CD14-positive monocyte (primary cell): ENCODE measurements around the gene SMIM30. TPM values are rescaled to one million over a fixed set of nuclear protein-coding genes. Genes with fewer than 3 reads are reported as not detected.
"Not testable (repeated sequence)": the region's sequence is repeated elsewhere in the genome, so short reads cannot be mapped to it uniquely, and the experiment has no call there.

Experiments used
- DNase-seq, 3 donors: peaks; one replicate each; pipeline ENCODE4 v3.0.0-alpha.2; 2011 to 2022
- H2AFZ ChIP-seq: 2 replicates; pipeline ENCODE4 v1.6.0; 2012; ENCODE audit warnings: mild to moderate bottlenecking, low read depth, low read length, inconsistent platforms; ENCODE audit not compliant: insufficient read depth, poor library complexity, severe bottlenecking
- H3K27ac ChIP-seq, 2 donors: 1 replicate in 1 of 2; 2 replicates in 1 of 2; pipeline ENCODE4 v1.5.1; 2012 to 2013; ENCODE audit warnings: low read length in 2 of 2, control low read depth in 1 of 2, inconsistent platforms in 1 of 2, low read depth in 1 of 2, mild to moderate bottlenecking in 1 of 2
- H3K27me3 ChIP-seq, 2 donors: one replicate each; pipeline versions ENCODE4 v1.6.0 to v1.6.1; 2011 to 2013; ENCODE audit warnings: low read length in 2 of 2; ENCODE audit not compliant: control insufficient read depth in 2 of 2, insufficient read depth in 2 of 2
- H3K36me3 ChIP-seq, 2 donors: replicated peaks in 1 of 2; 1 replicate in 1 of 2; 2 replicates in 1 of 2; pipeline versions ENCODE4 v1.5.1 to v1.6.1; 2012 to 2013; ENCODE audit warnings: low read length in 2 of 2, control low read depth in 1 of 2, inconsistent platforms in 1 of 2, mild to moderate bottlenecking in 1 of 2; ENCODE audit not compliant: insufficient read depth in 2 of 2, control insufficient read depth in 1 of 2
- H3K4me1 ChIP-seq, 2 donors: 1 replicate in 1 of 2; 2 replicates in 1 of 2; pipeline versions ENCODE4 v1.5.1 to v1.6.1; 2012 to 2013; ENCODE audit warnings: low read length in 2 of 2, control low read depth in 1 of 2, inconsistent platforms in 1 of 2, mild to moderate bottlenecking in 1 of 2, moderate library complexity in 1 of 2; ENCODE audit not compliant: insufficient read depth in 2 of 2, control insufficient read depth in 1 of 2
- H3K4me2 ChIP-seq: replicated peaks from 2 replicates; pipeline ENCODE3; 2012; ENCODE audit warnings: low read length, moderate library complexity, mild to moderate bottlenecking; ENCODE audit not compliant: poor library complexity, severe bottlenecking; ENCODE audit errors: extremely low read depth
- H3K4me3 ChIP-seq, 3 experiments: fragments of 200-600 bp in 1 of 3; sonication (generic) in 1 of 3; replicated peaks in 1 of 3; 1 replicate in 2 of 3; 2 replicates in 1 of 3; pipeline ENCODE4 v1.5.1; 2011 to 2013; ENCODE audit warnings: low read length in 3 of 3, mild to moderate bottlenecking in 3 of 3, control low read depth in 2 of 3, low read depth in 2 of 3, inconsistent platforms in 1 of 3, moderate library complexity in 1 of 3
- H3K79me2 ChIP-seq: 2 replicates; pipeline ENCODE4 v1.6.0; 2012; ENCODE audit warnings: mild to moderate bottlenecking, control low read depth, inconsistent platforms, low read length, moderate library complexity; ENCODE audit not compliant: insufficient read depth
- H3K9ac ChIP-seq: 2 replicates; pipeline ENCODE4 v1.6.0; 2017; ENCODE audit warnings: low read length, mild to moderate bottlenecking; ENCODE audit not compliant: insufficient read depth, poor library complexity, severe bottlenecking
- H3K9me3 ChIP-seq, 2 donors: replicated peaks in 1 of 2; 1 replicate in 1 of 2; 2 replicates in 1 of 2; pipeline versions ENCODE4 v1.5.1 to v1.6.1; 2012 to 2013; ENCODE audit warnings: low read length in 2 of 2, control low read depth in 1 of 2; ENCODE audit not compliant: control insufficient read depth in 1 of 2, insufficient read depth in 1 of 2
- H4K20me1 ChIP-seq: 2 replicates; pipeline ENCODE4 v1.6.0; 2012; ENCODE audit warnings: mild to moderate bottlenecking, low read length, control low read depth, moderate library complexity; ENCODE audit not compliant: insufficient read depth
- H3K27ac Mint-ChIP-seq, 7 donors: one replicate each; pipeline ENCODE4 v1.8.0; 2020; ENCODE audit warnings: mild to moderate bottlenecking in 7 of 7, mixed read lengths in 7 of 7, moderate library complexity in 6 of 7, inconsistent platforms in 2 of 7
- H3K27me3 Mint-ChIP-seq, 3 donors: one replicate each; pipeline ENCODE4 v1.8.0; 2021 to 2022; ENCODE audit warnings: low read depth in 3 of 3, mild to moderate bottlenecking in 3 of 3, mixed read lengths in 3 of 3, moderate library complexity in 3 of 3, inconsistent platforms in 1 of 3
- H3K36me3 Mint-ChIP-seq, 2 donors: one replicate each; pipeline ENCODE4 v1.8.0; 2020; ENCODE audit warnings: mixed read lengths in 2 of 2, inconsistent platforms in 1 of 2, mild to moderate bottlenecking in 1 of 2
- H3K4me1 Mint-ChIP-seq: one replicate; pipeline ENCODE4 v1.8.0; 2020; ENCODE audit warnings: mild to moderate bottlenecking, mixed read lengths
- H3K4me3 Mint-ChIP-seq, 2 donors: one replicate each; pipeline ENCODE4 v1.8.0; 2020; ENCODE audit warnings: mild to moderate bottlenecking in 2 of 2, mixed read lengths in 2 of 2, moderate library complexity in 1 of 2
- H3K9me3 Mint-ChIP-seq, 7 donors: one replicate each; pipeline ENCODE4 v1.8.0; 2020 to 2022; ENCODE audit warnings: mixed read lengths in 7 of 7, mild to moderate bottlenecking in 6 of 7, moderate library complexity in 6 of 7, inconsistent platforms in 2 of 7
- WGBS: methylation state at CpG from one replicate; pipeline ENCODE4 v1.1.5; 2013; ENCODE audit warnings: missing lambda C conversion rate; ENCODE audit not compliant: insufficient coverage; 5-methylcytosine and 5-hydroxymethylcytosine counted together
- intact Hi-C, 2 donors: fragments of 100-400 bp; cut with micrococcal nuclease; formaldehyde crosslinking; loops; one replicate each; pipeline versions ENCODE4 v1.15.0 to v1.15.1; 2023
- polyA plus RNA-seq, 3 donors: library from polyadenylated mRNA; depleted of rRNA in 1 of 3; unstranded in 2 of 3; stranded (reverse) in 1 of 3; fragments of 300-500 nt in 2 of 3; fragments of >200 nt in 1 of 3; fragmentation: Illumina TruSeq in 2 of 3; gene quantifications; 1 replicate in 2 of 3; 2 replicates in 1 of 3; pipeline ENCODE4 v1.2.3, GENCODE V29; 2012 to 2021
- TF ChIP-seq, protein P1 (sequence below): fragments of 200-600 bp; IDR thresholded peaks from one replicate; pipeline ENCODE4 v1.8.0; 2022; ENCODE audit warnings: antibody characterized with exemption, mild to moderate bottlenecking

Gene SMIM30
- polyA plus RNA-seq, 3 donors = 11.6 to 55.0 (median 43.6) TPM

DNA sequence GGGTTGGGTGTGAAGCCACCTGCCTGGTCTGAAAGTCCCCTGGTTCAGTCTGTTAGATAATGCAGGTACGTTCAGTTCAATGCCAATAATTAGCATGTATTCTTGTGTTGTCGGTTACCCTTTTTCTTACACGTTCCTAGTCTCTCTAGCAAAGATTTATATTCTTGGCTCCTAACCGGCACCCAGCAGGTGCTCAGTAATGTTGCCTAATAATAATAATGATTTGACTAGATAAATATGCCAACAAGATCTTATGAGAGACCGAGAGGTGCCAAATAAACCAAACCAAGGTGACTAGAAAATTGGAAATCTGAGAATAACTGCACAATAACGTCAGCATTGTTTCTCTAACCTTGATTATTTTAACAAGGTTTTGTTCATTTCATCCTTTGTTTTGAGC lies 1.1 kb upstream of the SMIM30 start:
- peaks cover 0 to 2% (median 0%) of the 10 kb centered on the region in 3 donors for H3K27me3 Mint-ChIP-seq
- peak overlapping the region; percentile 83 for H3K4me2 ChIP-seq
- TF ChIP-seq, protein P1, sequence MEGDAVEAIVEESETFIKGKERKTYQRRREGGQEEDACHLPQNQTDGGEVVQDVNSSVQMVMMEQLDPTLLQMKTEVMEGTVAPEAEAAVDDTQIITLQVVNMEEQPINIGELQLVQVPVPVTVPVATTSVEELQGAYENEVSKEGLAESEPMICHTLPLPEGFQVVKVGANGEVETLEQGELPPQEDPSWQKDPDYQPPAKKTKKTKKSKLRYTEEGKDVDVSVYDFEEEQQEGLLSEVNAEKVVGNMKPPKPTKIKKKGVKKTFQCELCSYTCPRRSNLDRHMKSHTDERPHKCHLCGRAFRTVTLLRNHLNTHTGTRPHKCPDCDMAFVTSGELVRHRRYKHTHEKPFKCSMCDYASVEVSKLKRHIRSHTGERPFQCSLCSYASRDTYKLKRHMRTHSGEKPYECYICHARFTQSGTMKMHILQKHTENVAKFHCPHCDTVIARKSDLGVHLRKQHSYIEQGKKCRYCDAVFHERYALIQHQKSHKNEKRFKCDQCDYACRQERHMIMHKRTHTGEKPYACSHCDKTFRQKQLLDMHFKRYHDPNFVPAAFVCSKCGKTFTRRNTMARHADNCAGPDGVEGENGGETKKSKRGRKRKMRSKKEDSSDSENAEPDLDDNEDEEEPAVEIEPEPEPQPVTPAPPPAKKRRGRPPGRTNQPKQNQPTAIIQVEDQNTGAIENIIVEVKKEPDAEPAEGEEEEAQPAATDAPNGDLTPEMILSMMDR = no peak
- H3K9me3 ChIP-seq = no peaks in the 10 kb centered on the region
- intact Hi-C loops = no loop called here
- H3K4me3 Mint-ChIP-seq = no peak overlapping the region
- H3K4me1 ChIP-seq = peaks cover 21 to 27% of the 10 kb centered on the region in 2 donors
- H4K20me1 ChIP-seq = no peaks in the 10 kb centered on the region
- no peaks in the 10 kb centered on the region for H3K27me3 ChIP-seq
- no peak for DNase-seq
- peaks cover 21% of the 10 kb centered on the region for H3K4me1 Mint-ChIP-seq
- WGBS = 100% methylated on average over 1 of the region's 6 CpGs
- peak overlapping the region in 1 of 3 experiments; percentile 80 for H3K4me3 ChIP-seq
- no peak overlapping the region for H3K9ac ChIP-seq
- no peaks in the 10 kb centered on the region for H3K36me3 ChIP-seq
- no peak overlapping the region for H3K27ac ChIP-seq
- peak overlapping the region; percentile 85 for H2AFZ ChIP-seq
- H3K27ac Mint-ChIP-seq = peak overlapping the region in 1 of 7 donors; percentile 93
- H3K36me3 Mint-ChIP-seq = peaks cover 0 to 3% of the 10 kb centered on the region in 2 donors
- H3K79me2 ChIP-seq = no peaks in the 10 kb centered on the region
- peaks cover 0 to 2% (median 0%) of the 10 kb centered on the region in 7 donors for H3K9me3 Mint-ChIP-seq

DNA sequence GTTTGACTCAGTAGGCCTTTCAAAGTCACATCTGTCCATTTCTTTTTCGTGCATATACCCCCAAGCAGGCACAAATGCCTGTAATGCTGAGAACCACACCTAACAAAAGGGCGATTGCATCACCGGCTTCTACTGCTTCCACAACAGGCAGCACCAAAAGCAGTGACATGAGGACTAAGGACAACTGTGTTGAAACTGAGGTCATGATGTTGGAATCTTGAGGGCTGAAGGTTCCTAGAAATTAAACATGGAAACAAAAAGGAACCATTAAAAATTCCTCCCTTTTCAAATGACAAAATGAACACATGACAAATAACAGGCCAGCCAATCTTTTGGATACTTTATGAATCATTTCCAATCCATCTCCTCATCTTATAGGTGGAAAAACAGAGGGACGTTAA lies 980 bp downstream of the SMIM30 start:
- H4K20me1 ChIP-seq, H3K27me3 Mint-ChIP-seq, intact Hi-C loops, H3K79me2 ChIP-seq, H3K9me3 Mint-ChIP-seq, H3K36me3 Mint-ChIP-seq, H3K36me3 ChIP-seq, H3K27me3 ChIP-seq, H3K4me3 Mint-ChIP-seq, H3K9me3 ChIP-seq, H3K9ac ChIP-seq: not testable (repeated sequence)
- WGBS = 14% methylated on average over 1 of the region's 4 CpGs
- Mint-ChIP-seq H3K4me1 (peaks cover 29% of the 10 kb centered on the region), H3K27ac (peak overlapping the region; percentile 52 to 93 (median 85))
- H3K4me2 ChIP-seq = peak overlapping the region; percentile 83
- peak overlapping the region in 1 of 3 experiments; percentile 80 for H3K4me3 ChIP-seq
- peaks cover 21 to 27% of the 10 kb centered on the region in 2 donors for H3K4me1 ChIP-seq
- peak overlapping the region in 1 of 2 donors; percentile 62 for H3K27ac ChIP-seq
- DNase-seq = peak; percentile 19 to 71 (median 54)
- peak overlapping the region; percentile 30 for H2AFZ ChIP-seq
